ENCODE measurements around the gene TRIM59.

DNA sequence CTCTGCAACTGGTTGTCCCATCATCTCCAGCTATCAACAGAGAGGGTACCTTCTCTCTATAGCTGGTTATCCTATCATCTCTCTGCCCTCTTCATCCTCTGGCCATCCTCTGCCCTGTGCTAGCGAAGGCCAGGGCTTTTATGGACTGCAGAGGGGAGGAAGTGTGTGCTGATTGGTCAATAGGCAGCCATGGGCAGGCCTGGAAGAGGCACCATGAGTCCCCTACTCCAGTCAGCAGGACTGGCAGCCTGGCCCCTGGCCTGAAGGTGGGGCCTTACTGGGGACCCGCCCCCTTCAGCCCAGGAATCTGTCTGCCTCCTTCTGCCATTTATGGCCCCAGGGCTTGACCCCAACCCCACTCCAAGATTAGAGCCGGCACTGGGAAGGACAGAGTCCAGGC is 10.4 kb upstream of the TRIM59 start:
- TF ChIP-seq SIN3A (IDR thresholded peaks at IDR 0.05; ENCODE audit: borderline replicate concordance, insufficient read depth, low read length) (no peak), TAF1 (IDR thresholded peaks at IDR 0.05; ENCODE audit: borderline replicate concordance, insufficient read depth, low read length) (no peak)
- TF ChIP-seq, protein P1, sequence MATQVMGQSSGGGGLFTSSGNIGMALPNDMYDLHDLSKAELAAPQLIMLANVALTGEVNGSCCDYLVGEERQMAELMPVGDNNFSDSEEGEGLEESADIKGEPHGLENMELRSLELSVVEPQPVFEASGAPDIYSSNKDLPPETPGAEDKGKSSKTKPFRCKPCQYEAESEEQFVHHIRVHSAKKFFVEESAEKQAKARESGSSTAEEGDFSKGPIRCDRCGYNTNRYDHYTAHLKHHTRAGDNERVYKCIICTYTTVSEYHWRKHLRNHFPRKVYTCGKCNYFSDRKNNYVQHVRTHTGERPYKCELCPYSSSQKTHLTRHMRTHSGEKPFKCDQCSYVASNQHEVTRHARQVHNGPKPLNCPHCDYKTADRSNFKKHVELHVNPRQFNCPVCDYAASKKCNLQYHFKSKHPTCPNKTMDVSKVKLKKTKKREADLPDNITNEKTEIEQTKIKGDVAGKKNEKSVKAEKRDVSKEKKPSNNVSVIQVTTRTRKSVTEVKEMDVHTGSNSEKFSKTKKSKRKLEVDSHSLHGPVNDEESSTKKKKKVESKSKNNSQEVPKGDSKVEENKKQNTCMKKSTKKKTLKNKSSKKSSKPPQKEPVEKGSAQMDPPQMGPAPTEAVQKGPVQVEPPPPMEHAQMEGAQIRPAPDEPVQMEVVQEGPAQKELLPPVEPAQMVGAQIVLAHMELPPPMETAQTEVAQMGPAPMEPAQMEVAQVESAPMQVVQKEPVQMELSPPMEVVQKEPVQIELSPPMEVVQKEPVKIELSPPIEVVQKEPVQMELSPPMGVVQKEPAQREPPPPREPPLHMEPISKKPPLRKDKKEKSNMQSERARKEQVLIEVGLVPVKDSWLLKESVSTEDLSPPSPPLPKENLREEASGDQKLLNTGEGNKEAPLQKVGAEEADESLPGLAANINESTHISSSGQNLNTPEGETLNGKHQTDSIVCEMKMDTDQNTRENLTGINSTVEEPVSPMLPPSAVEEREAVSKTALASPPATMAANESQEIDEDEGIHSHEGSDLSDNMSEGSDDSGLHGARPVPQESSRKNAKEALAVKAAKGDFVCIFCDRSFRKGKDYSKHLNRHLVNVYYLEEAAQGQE (IDR thresholded peaks at IDR 0.05; ENCODE audit: insufficient read depth in 1 of 2, low read depth in 2 of 2, low read length in 2 of 2), result no peak

Measured in PFSK-1 (cell line).